PC-3 (cell line): ENCODE measurements around the gene FCAMR. TPM values are rescaled to one million over a fixed set of nuclear protein-coding genes. Genes with fewer than 3 reads are reported as not detected.
A peak's percentile ranks its signal among the peaks of the same experiment; 100 is the strongest.

Experiments used
- ATAC-seq: fragments of 200-7000 bp; cut with Tn5 transposase; 2 replicates; pipeline ENCODE4 v1.9.1; 2020; ENCODE audit warnings: mild to moderate bottlenecking, moderate library complexity
- BruUV-seq: library from RNA; stranded (reverse); fragments of 400-500 nt; replicated peaks from 2 replicates; lab custom pipeline; 2021; lab: Mats Ljungman, UMichigan
- CTCF ChIA-PET: fragments of 300-600 bp; sonication (Branson Sonifier 250); formaldehyde crosslinking; loops from one replicate; lab custom pipeline; 2022; ENCODE audit warnings: antibody characterized with exemption; lab: Charles Lee
- POLR2A ChIA-PET: fragments of 300-600 bp; sonication (Branson Sonifier 250); formaldehyde crosslinking; loops from one replicate; lab custom pipeline; 2022; ENCODE audit warnings: antibody characterized with exemption; ENCODE audit not compliant: unreplicated experiment; lab: Charles Lee
- DNase-seq: peaks from one replicate; pipeline ENCODE4 v3.0.0-alpha.2; 2015
- H2AFZ ChIP-seq: fragments of 300-600 bp; sonication (generic); 2 replicates; pipeline ENCODE4 v1.6.0; 2016; ENCODE audit warnings: antibody characterized with exemption, low read length
- H3F3A ChIP-seq: fragments of 300-600 bp; sonication (generic); one replicate; pipeline ENCODE4 v1.6.0; 2017; ENCODE audit warnings: antibody characterized with exemption, low read length, control low read depth, mild to moderate bottlenecking; ENCODE audit not compliant: unreplicated experiment
- H3K27ac ChIP-seq: fragments of 300-600 bp; sonication (generic); 2 replicates; pipeline ENCODE4 v1.5.1; 2016; ENCODE audit warnings: mild to moderate bottlenecking, low read length
- H3K27me3 ChIP-seq: fragments of 300-600 bp; sonication (generic); 2 replicates; pipeline ENCODE4 v1.6.1; 2016; ENCODE audit warnings: low read length, mixed read lengths
- H3K36me3 ChIP-seq: fragments of 300-600 bp; sonication (generic); 2 replicates; pipeline ENCODE4 v1.6.1; 2016; ENCODE audit warnings: low read depth, mixed run types, low read length, mixed read lengths
- H3K4me1 ChIP-seq: fragments of 300-600 bp; sonication (generic); 2 replicates; pipeline ENCODE4 v1.5.1; 2016; ENCODE audit warnings: low read length; ENCODE audit not compliant: insufficient read depth
- H3K4me2 ChIP-seq: fragments of 300-600 bp; sonication (generic); 2 replicates; pipeline ENCODE4 v1.6.0; 2016; ENCODE audit warnings: low read length
- H3K4me3 ChIP-seq: fragments of 300-600 bp; sonication (generic); 2 replicates; pipeline ENCODE4 v1.5.1; 2016; ENCODE audit warnings: mild to moderate bottlenecking, low read length, mixed read lengths
- H3K79me2 ChIP-seq: fragments of 300-600 bp; sonication (generic); 2 replicates; pipeline ENCODE4 v1.6.1; 2017; ENCODE audit warnings: low read length, mixed read lengths
- H3K9ac ChIP-seq: fragments of 300-600 bp; sonication (generic); 2 replicates; pipeline ENCODE4 v1.6.0; 2016; ENCODE audit warnings: mild to moderate bottlenecking, low read length
- H3K9me2 ChIP-seq: fragments of 300-600 bp; sonication (generic); replicated peaks from 2 replicates; pipeline ENCODE4 v1.6.1; 2016; ENCODE audit warnings: mixed run types, low read length, mixed read lengths
- H3K9me3 ChIP-seq: fragments of 300-600 bp; sonication (generic); 2 replicates; pipeline ENCODE4 v1.6.1; 2016; ENCODE audit warnings: low read length, mixed read lengths
- H4K20me1 ChIP-seq: fragments of 300-600 bp; sonication (generic); 2 replicates; pipeline ENCODE4 v1.6.1; 2016; ENCODE audit warnings: low read length, mixed read lengths
- CTCF ChIP-seq: fragments of 300-600 bp; sonication (generic); conservative IDR thresholded peaks from 2 replicates; pipeline ENCODE4 v1.5.1; 2017; ENCODE audit warnings: antibody characterized with exemption, low read depth, mild to moderate bottlenecking, low read length
- EZH2 ChIP-seq: fragments of 300-600 bp; sonication (generic); IDR thresholded peaks from one replicate; pipeline ENCODE4 v1.6.1; 2017; ENCODE audit warnings: antibody characterized with exemption, mild to moderate bottlenecking, low read length; ENCODE audit not compliant: unreplicated experiment
- EZH2phosphoT487 ChIP-seq: fragments of 300-600 bp; sonication (generic); IDR thresholded peaks from 2 replicates; pipeline ENCODE4 v1.6.1; 2018; ENCODE audit warnings: mild to moderate bottlenecking, antibody characterized with exemption, low read length, borderline replicate concordance
- intact Hi-C: fragments of 100-400 bp; cut with micrococcal nuclease; formaldehyde crosslinking; loops from 2 replicates; pipeline ENCODE4 v1.9.0; 2023
- total RNA-seq: library from RNA; depleted of rRNA; stranded (reverse); fragments of >200 nt; gene quantifications from 2 replicates; pipeline ENCODE4 v1.2.3, GENCODE V29; 2014

FCAMR gene
- total RNA-seq, 1 experiment from 2014 or later = not detected

- ATAC-seq (peak; percentile 32), DNase-seq (peak; percentile 98)
- H3K4me2 ChIP-seq = peak overlapping the region; percentile 4
- H3K79me2 ChIP-seq = no peaks in the 10 kb centered on the region
- peak overlapping the region; percentile 5; the same call in 1 of the 2 replicates for H2AFZ ChIP-seq
- intact Hi-C loops = loop anchor here (1.0 to 5.0 kb wide), 8 partner anchors 55 to 586 kb away; no protein-coding TSS in a partner anchor
- no peaks in the 10 kb centered on the region for H3K27me3 ChIP-seq
- peak overlapping the region; percentile 44; the same call in 1 of the 2 replicates for H3K9ac ChIP-seq
- BruUV-seq = no TSS peak
- peaks cover 37% of the 10 kb centered on the region for H3K4me1 ChIP-seq
- ChIA-PET CTCF (interaction anchor here (0.6 to 2.1 kb wide), 32 partner anchors 15 to 592 kb away, joined by 3 to 54 read pairs (median 4); partner anchors contain the start of genes C1orf116, DYRK3 and IL20), POLR2A (interaction anchor here (0.6 kb wide), 3 partner anchors 103 to 300 kb away, joined by 3 to 5 read pairs (median 3); no protein-coding TSS in a partner anchor)
- peaks cover 7% of the 10 kb centered on the region for H3F3A ChIP-seq
- TF ChIP-seq EZH2phosphoT487 (no peak), EZH2 (no peak), CTCF (peak; percentile 99)
- H3K4me3 ChIP-seq = no peak overlapping the region
- H3K27ac ChIP-seq = peak overlapping the region; percentile 13
- no peaks in the 10 kb centered on the region for H3K9me2 ChIP-seq
- no peaks in the 10 kb centered on the region for H3K9me3 ChIP-seq
- H3K36me3 ChIP-seq = no peaks in the 10 kb centered on the region
- no peaks in the 10 kb centered on the region for H4K20me1 ChIP-seq
Measured at GRCh38 chr1:206912445-206913095, 57.7 kb downstream of the FCAMR start.

- Histone ChIP-seq H3K9ac (peak overlapping the region; percentile 92), H3K27me3 (no peaks in the 10 kb centered on the region), H4K20me1 (no peaks in the 10 kb centered on the region), H3F3A (peaks cover 7% of the 10 kb centered on the region), H3K4me1 (peaks cover 37% of the 10 kb centered on the region), H3K4me3 (no peak overlapping the region), H3K79me2 (no peaks in the 10 kb centered on the region), H3K27ac (peak overlapping the region; percentile 86), H3K4me2 (peak overlapping the region; percentile 2; the same call in 1 of the 2 replicates), H3K9me3 (no peaks in the 10 kb centered on the region), H3K36me3 (no peaks in the 10 kb centered on the region), H2AFZ (no peak overlapping the region), H3K9me2 (no peaks in the 10 kb centered on the region)
- DNase-seq = peak; percentile 93
- BruUV-seq = no TSS peak
- CTCF ChIA-PET = interaction anchor here (1.8 to 2.1 kb wide), 2 partner anchors 71 to 101 kb away, joined by 45 to 54 read pairs; no protein-coding TSS in a partner anchor
- ATAC-seq = peak; percentile 14; the same call in 1 of the 2 replicates
- TF ChIP-seq CTCF (peak; percentile 98), EZH2phosphoT487 (no peak)
- intact Hi-C loops = loop anchor here (1.0 to 5.0 kb wide), 5 partner anchors 21 to 304 kb away; partner anchors contain the start of gene IL20
- POLR2A ChIA-PET = interaction anchor here (0.6 kb wide), 1 partner anchor 46 kb away, joined by 4 read pairs; the partner anchor contains the start of gene IL20
Measured at GRCh38 chr1:206911064-206911663, 59.1 kb downstream of the FCAMR start.
